ENCODE results near the gene NF1.
"Not testable (repeated sequence)": the region's sequence is repeated elsewhere in the genome, so short reads cannot be mapped to it uniquely, and the experiment has no call there.

Gene NF1

GRCh38 chr17:31328160-31328535 is 233.4 kb downstream of the NF1 start:
- no peak for DNase-seq (ENCODE audit: low read depth in 3 of 3)

- no peak for DNase-seq (ENCODE audit: low read depth in 3 of 3)
These were observed 234.4 kb downstream of the NF1 start for GRCh38 chr17:31329221-31329620.

- no peak for DNase-seq (ENCODE audit: low read depth in 3 of 3)
These were observed 245.3 kb downstream of the NF1 start for GRCh38 chr17:31339906-31340661.

GRCh38 chr17:31345191-31345747 is 250.5 kb downstream of the NF1 start:
- not testable (repeated sequence) for DNase-seq (ENCODE audit: low read depth in 3 of 3)

GRCh38 chr17:31349454-31349853 is 254.7 kb downstream of the NF1 start:
- no peak for DNase-seq (ENCODE audit: low read depth in 3 of 3)

GRCh38 chr17:31355935-31356334 is 261.2 kb downstream of the NF1 start:
- no peak for DNase-seq (ENCODE audit: low read depth in 3 of 3)

GRCh38 chr17:31357091-31357490 is 262.3 kb downstream of the NF1 start:
- no peak for DNase-seq (ENCODE audit: low read depth in 3 of 3)

GRCh38 chr17:31357839-31358394 is 263.1 kb downstream of the NF1 start:
- DNase-seq (ENCODE audit: low read depth in 3 of 3) = no peak

GRCh38 chr17:31364012-31364411 is 269.2 kb downstream of the NF1 start:
- no peak for DNase-seq (ENCODE audit: low read depth in 3 of 3)

- no peak for DNase-seq (ENCODE audit: low read depth in 3 of 3)
These were observed 271.3 kb downstream of the NF1 start for GRCh38 chr17:31366088-31366487.

- no peak for DNase-seq (ENCODE audit: low read depth in 3 of 3)
These were observed 274.5 kb downstream of the NF1 start for GRCh38 chr17:31369266-31369665.

GRCh38 chr17:31371511-31372097 is 276.8 kb downstream of the NF1 start:
- DNase-seq (ENCODE audit: low read depth in 3 of 3) = no peak

- DNase-seq (ENCODE audit: low read depth in 3 of 3) = no peak
These were observed 278.6 kb downstream of the NF1 start for GRCh38 chr17:31373150-31374093.

- DNase-seq (ENCODE audit: low read depth in 3 of 3) = no peak
These were observed 279.3 kb downstream of the NF1 start for GRCh38 chr17:31374094-31374447.

- no peak for DNase-seq (ENCODE audit: low read depth in 3 of 3)
These were observed 279.7 kb downstream of the NF1 start for GRCh38 chr17:31374503-31374902.

- DNase-seq (ENCODE audit: low read depth in 3 of 3) = no peak
These were observed 283.9 kb downstream of the NF1 start for GRCh38 chr17:31378638-31379037.

GRCh38 chr17:31379597-31380205 is 284.9 kb downstream of the NF1 start:
- no peak for DNase-seq (ENCODE audit: low read depth in 3 of 3)

GRCh38 chr17:31381165-31381668 is 286.4 kb downstream of the NF1 start:
- DNase-seq (ENCODE audit: low read depth in 3 of 3) = no peak

GRCh38 chr17:31382668-31383275 is 288.0 kb downstream of the NF1 start:
- not testable (repeated sequence) for DNase-seq (ENCODE audit: low read depth in 3 of 3)

GRCh38 chr17:31383488-31383887 is 288.7 kb downstream of the NF1 start:
- not testable (repeated sequence) for DNase-seq (ENCODE audit: low read depth in 3 of 3)
